ENCODE measurements around the gene MUSK. TPM values are rescaled to one million over a fixed set of nuclear protein-coding genes. Genes with fewer than 3 reads are reported as not detected.

The MUSK gene
- total RNA-seq, 5 donors from 2014 or later (not counting 1 experiment from before 2014, with no cell fraction given), result not detected

DNA sequence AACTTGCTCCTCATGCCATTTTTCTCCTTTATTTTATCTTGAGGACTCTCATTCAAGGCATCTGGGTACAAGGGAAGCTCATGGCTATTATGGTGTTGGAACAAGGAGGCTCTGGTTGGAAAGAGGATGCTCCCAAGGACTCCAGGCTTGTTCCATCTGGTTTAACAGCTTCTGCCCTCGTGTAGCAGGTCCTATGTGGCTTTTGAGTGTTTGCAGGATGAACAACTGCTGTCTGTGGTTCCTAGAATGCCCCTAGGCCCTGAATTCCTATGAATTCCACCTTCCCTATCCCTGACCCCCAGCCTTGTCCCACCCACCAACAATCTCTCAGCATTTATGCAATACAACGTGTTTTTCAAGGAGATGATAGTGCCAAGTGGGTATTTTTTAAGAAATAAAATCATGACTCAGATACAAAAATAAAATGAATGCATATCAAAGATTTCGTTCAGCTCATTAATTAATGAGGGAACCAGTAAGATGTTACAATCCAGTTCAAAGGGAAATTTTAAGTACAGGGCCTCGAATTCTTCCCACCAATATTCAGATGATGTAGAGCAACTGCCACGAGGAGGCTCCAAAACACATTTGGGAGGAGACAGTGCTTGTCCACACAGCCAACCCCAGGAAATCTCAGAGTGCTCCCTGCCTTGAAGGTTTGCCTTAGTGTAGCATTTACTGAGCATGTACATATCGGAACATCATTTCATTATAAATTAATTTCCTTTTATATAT is 182.0 kb downstream of the MUSK start:
- Mint-ChIP-seq H3K4me3 (no peak overlapping the region), H3K27ac (no peak overlapping the region), H3K36me3 (no peaks in the 10 kb centered on the region), H3K9me3 (peaks cover 11 to 17% (median 13%) of the 10 kb centered on the region in 3 donors), H3K4me1 (no peaks in the 10 kb centered on the region), H3K27me3 (no peaks in the 10 kb centered on the region)
- H3K27ac ChIP-seq (ENCODE audit: low read length), result no peak overlapping the region
- peaks cover 2% of the 10 kb centered on the region for H3K9me3 ChIP-seq
- no peaks in the 10 kb centered on the region for H3K36me3 ChIP-seq (ENCODE audit: control insufficient read depth in 2 of 2, extremely low read depth in 1 of 2, insufficient read depth in 1 of 2, low read length in 1 of 2)
- no peak for DNase-seq
- H3K4me3 ChIP-seq (ENCODE audit: control insufficient read depth in 1 of 2, extremely low read depth in 1 of 2, low read length in 1 of 2), result no peak overlapping the region
- CTCF ChIA-PET, result no interaction called here
- POLR2A ChIA-PET, result no interaction called here
- H3K4me1 ChIP-seq (ENCODE audit: control insufficient read depth in 1 of 2, extremely low read depth in 1 of 2, insufficient read depth in 2 of 2, low read length in 2 of 2), result no peaks in the 10 kb centered on the region
- no peaks in the 10 kb centered on the region for H3K27me3 ChIP-seq (replicated peaks in 1 of 2; ENCODE audit: control insufficient read depth in 2 of 2, extremely low read depth in 1 of 2, insufficient read depth in 2 of 2, low read length in 1 of 2)
- no CpG with 5 or more reads among the region's 6 CpGs for WGBS (ENCODE audit: insufficient coverage)
- no peak for ATAC-seq (replicated peaks in 1 of 4)

Other genes with a start within 250 kb of the MUSK start
- under 1 TPM in 3 of 5 donors, not detected in 2; 0.03 to 0.12 (median 0.10) TPM for gene SVEP1, start 89.0 kb upstream of the MUSK start, total RNA-seq